NCI-H510A treated with DMSO at 0.1 percent for 48 hours (cell line): ENCODE measurements around the gene DGCR2.
"Not testable (repeated sequence)": the region's sequence is repeated elsewhere in the genome, so short reads cannot be mapped to it uniquely, and the experiment has no call there.

Source experiments
- DNase-seq: peaks from one replicate; lab custom pipeline; 2025; lab: John Stamatoyannopoulos, UW

The DGCR2 gene

DNA sequence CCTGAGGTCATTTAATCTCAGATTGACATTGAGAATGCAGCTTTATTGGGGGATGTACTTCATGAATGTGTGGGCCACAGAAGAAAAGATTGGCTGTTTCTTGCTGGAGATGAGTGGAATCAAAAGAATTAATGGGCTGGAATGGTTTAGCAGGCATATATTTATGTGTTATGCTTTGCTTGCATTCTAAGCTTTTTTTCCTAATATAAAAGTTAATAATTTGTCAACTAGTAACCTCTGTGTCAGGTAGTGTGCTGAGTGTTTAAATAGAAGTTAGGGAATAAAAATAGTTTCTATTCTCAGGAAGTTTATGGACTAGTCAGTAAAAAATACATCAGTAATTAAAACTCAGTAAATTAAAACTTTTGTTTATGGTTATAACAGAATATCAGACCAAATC lies 118.7 kb downstream of the DGCR2 start:
- DNase-seq = no peak

DNA sequence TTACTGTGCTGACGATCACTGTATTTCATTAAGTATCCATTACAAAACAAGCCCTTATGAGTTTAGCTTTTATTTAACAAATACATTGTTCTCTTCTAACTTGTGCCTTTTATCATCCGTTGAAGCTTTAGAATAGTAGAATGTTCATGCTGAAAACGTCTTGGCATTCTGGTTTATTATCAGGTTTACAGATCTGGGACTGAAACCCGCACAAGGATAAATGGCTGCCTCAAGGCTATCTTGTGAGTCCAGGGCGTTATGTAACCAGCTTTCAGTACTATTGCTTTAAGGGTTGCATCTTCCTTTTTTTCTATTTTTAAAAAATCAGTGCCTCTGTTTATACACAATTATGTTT lies 119.6 kb downstream of the DGCR2 start:
- DNase-seq = no peak

DNA sequence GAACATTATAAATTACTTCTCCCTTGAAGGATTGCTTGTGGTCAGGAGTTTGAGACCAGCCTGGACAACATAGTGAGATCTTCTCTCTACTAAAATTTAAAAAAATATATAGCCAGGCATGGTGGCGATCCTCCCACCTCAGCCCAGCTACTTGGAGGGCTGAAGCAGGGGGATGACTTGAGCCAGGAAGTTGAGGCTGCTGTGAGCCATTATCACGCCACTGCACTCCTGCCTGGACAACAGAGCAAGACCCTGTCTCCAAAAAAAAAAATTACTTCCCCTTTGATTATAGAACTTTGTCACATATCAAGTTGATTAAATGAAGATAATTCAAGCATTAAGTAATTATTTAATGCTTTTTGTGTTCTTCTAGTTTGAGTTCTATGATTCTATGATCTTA lies 121.0 kb downstream of the DGCR2 start:
- DNase-seq = no peak

GRCh38 chr22:19000106-19000505 lies 122.1 kb downstream of the DGCR2 start:
- DNase-seq = not testable (repeated sequence)

- DNase-seq = no peak
Observed at GRCh38 chr22:18999416-18999815, 122.8 kb downstream of the DGCR2 start.

- DNase-seq = no peak
Observed at GRCh38 chr22:18999008-18999407, 123.2 kb downstream of the DGCR2 start.

DNA sequence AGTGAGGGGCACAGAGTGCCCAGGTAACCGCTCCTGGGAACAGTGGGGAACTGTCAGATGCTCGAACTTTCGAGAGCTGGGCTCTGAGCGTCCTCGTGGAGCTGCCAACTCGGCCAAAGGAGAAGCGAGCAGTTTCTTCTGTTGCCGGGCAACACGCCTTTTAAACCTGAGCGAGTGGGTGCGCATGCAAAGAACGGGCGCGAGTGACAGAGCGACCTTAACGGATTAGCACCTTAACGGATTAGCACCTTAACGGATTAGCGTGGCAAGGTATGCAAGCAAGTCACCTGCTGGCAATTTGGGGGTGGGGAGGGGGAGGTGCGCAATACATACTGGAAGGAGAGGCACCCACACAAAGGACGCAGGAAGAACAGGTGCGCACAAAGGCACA lies 124.3 kb downstream of the DGCR2 start:
- no peak for DNase-seq

DNA sequence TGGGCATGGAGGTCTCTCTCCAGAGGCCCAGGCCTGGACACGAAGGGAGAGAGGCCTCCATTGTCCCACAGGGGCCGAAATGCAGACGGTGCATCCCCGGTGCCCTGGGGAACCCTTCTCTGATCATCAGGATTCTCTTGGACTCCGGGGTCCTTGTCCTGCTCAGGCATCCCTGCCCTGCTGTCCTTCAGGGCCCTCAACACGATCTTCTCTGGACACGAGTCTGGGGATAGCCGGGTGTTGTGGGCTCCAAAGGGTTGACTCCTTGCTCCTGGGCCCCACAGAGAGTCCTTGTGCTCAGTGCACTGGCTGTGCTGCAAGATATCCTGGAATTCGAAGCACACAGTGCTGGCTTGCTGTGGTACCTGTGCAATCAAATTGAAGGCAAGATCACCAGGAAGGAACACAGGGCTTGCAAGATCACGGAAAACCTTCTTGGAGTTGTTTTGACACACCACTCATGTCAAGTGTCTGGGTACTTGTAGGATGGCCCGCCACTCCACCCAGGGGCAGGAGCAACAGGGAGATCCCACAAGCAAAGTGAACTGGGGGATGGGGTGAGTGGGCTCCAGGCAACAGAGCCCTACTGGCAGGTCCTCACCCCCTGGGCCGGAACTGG lies 124.8 kb downstream of the DGCR2 start:
- DNase-seq = no peak

- no peak for DNase-seq
Observed at GRCh38 chr22:18996376-18996900, 125.8 kb downstream of the DGCR2 start.

DNA sequence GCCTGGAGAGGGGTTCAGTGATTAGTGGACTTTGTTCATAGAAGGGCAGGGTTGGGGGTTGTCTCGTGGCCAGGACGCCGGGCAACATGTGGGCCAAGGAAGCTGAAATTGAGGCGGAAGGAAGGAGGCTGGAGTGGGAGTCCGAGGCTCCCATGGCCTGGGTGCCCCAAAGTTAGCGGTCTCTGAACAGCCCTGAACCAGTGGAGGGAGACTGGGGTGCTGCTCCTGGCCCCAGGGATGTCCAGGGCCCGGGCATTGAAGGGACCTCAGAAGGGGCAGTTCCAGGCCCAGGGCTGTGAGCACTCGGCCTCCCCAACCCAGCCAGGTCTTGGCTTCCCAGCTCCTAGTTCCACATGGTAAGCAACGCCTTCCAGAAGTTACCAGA lies 126.9 kb downstream of the DGCR2 start:
- DNase-seq = no peak

DNA sequence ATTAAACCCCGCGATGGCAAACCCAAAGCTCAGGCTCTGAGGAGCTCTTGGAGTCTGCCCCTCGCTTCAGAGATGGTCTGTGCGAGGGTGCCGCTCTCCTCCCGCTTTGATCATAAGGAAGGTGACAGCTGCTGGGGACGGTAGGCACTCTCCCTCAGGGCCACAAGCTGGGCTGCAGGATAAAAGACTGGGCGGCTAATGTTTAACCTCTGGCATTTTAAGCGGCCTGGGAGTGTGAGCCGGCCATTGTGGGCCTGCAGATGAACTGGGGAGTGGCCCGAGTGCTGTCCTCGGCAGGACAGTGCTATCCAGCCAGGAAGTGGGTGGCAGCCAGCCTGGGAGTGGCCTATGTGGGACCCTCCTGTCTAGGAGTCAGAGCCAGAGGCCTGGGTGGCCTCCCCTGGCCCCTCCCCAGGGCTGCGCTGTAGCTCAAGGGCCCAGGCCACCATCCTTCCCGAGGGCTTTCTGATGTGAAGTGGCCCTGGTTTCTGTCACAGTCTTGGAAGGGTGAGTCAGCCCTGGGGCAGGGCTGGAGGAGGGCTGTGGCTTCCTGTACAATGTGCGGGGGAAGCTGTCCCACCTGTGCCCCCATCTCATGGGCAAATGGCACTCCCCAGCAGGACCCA lies 127.4 kb downstream of the DGCR2 start:
- DNase-seq = no peak

DNA sequence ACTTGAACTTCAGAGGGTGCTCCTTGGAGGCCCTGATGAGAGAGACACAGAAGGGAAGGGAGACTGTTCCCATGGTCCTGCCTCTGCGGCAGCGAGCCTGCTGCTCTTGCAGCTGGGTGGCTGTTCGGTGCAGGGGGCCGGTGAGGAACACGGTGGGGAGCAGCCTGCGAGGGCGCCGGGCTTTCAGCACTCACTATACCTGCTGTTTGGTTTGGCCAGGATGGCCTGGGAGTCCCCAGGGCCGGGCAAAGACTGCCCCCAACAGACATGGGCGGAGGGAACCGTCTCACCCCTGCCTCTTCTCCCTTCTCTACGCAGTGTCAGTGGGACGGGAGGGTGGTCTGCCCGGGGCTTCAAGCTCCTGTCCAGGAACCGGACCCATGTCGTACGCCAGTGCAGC lies 128.2 kb downstream of the DGCR2 start:
- DNase-seq = no peak

GRCh38 chr22:18992543-18993198 lies 129.5 kb downstream of the DGCR2 start:
- no peak for DNase-seq

DNA sequence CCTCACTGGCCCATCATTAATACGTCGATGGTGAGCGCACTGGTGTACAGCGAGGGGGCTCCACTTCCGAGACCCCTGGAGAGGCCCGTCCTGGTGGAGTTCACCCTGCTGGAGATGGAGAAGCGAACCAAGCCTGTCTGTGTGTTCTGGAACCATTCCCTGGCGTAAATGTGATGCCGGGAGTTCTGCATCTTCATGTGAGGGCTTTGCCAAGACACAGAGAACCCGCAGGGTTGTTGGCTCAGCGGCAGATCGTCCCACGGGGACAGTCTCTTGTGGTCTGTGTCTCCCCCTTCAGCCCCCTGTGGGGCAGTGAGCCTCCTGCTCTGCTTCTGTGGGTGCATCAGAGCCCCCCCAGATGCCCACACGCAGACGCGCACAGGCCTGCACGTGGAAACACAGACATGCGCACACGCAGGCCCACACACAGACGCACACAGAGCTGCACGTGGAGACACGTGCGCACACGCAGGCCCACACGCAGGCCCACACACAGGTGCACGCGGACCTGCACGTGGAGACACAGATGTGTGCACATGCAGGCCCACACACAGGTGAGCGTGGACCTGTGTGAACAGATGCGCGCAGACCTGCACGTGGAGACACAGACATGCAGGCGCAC lies 130.3 kb downstream of the DGCR2 start:
- no peak for DNase-seq

- no peak for DNase-seq
Observed at GRCh38 chr22:18991138-18991432, 131.1 kb downstream of the DGCR2 start.

DNA sequence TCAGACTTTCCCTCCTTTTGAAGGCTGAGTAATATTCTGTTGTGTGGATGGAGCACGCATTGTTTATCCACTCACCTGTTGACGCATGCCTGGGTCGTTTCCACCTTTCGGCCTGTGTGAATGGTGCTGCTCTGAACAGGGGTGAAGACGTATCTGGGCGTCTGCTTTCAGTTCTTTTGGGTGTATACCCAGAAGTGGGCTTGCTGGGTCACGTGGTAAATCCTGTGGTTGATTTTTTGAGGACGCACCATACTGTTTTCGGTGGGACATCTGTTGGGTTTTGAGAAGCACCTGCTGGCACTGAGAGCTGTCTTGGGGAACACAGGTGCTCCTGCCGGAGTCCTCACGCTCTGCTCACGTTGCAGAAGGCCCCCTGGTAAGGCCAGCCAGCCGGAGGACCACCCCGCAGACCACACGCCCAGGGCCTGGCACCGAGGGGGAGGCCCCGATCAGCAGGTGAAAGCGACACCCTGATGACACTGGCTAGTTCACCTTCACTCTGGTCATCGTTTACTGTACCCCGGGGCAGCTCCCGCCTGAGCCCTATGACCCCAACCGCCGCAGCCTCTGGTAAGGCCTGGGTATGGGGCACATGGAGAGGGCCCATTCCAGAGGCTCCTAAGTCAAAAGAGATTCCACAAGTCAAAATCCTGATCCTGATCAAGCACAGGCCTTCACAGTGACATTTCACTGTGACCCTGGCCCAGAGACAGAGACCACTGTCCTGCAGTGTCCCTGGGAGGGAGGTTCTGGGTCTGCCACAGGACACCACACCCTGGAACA lies 131.7 kb downstream of the DGCR2 start:
- DNase-seq = no peak

GRCh38 chr22:18988958-18989357 lies 133.3 kb downstream of the DGCR2 start:
- no peak for DNase-seq

DNA sequence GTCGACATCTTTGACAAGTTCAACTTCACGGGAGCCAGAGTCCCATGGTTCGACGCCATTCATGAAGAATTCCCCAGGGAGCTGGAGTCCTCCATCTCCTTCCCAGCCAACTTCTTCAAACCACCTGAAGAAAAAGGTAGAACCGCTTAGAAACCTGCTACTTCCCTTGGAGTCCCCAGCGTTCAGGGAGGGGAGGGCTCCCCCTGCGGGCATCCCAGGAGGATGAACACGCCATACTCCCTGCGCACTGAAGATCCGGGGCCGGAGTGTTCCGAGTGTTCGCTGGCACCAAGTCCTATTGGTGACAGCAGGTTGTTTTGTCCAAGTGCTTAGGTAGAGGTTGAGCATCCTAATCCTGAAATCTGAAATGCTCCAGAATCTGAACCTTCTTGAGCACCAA lies 134.4 kb downstream of the DGCR2 start:
- DNase-seq = no peak

GRCh38 chr22:18987114-18987513 lies 135.1 kb downstream of the DGCR2 start:
- not testable (repeated sequence) for DNase-seq
